GM12865 (cell line): Measurements from ENCODE around the gene CASKIN2.
"Not testable (repeated sequence)": the region's sequence is repeated elsewhere in the genome, so short reads cannot be mapped to it uniquely, and the experiment has no call there.

Experiments
- DNase-seq: peaks from one replicate; pipeline ENCODE4 v3.0.0; 2010; ENCODE audit warnings: low read depth
- H3K4me3 ChIP-seq: 2 replicates; pipeline ENCODE4 v1.5.1; 2011; ENCODE audit warnings: mild to moderate bottlenecking, low read depth, low read length, control low read depth
- TF ChIP-seq, protein P1 (sequence below): IDR thresholded peaks from 2 replicates; pipeline ENCODE4 v1.5.1; 2011; ENCODE audit warnings: low read length, control low read depth, low read depth, inconsistent platforms; ENCODE audit not compliant: insufficient read depth; ENCODE audit errors: missing control alignments

CASKIN2 gene

DNA sequence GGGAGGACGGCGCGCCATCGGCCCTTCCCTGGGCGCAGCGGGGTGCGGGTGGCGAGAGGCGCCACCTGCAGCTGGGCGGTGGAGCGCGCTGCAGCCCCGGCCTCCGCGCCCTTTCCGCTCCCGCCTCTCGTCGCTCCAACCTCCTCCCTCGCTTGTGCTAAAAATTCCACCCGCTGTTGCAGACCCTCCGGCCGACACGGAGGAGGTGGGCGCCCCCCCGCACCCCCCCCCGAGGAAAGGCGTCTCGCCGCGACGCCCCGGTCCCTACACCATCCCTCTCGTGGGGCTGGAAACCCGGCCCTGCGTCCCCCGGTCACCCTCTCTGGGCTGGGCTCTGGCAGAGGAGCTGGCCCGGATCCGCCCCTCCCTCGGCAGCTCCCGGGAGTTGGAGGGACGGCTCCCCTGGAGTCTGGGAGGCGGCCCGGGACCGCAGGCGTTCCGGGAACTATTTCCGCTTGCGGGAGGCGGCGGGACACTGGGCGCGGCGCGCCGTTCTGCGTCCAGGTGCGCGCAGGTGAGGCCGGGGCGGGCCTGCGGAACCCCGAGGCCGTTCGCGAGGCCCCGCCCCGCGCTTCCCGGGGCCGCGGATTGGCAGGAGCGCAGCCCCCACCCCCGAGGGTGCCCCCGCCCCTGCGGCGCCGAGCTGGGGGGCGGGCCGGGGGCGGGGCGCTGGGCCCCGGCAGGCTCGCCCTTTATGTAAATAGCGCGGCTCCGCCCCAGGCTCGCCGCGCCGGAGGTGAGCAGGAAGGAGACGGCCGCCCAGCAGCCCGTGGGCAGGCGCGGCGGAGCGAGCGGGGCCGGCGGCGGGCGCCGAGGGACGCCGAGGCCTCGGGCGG is 9.9 kb upstream of the CASKIN2 start, which contains the start of gene LLGL2:
LLGL2 (plus strand) TSS at position 728 of the 836 bp plus-strand sequence. CDS start 17,730 bp downstream, outside the sequence.
- peak; percentile 84 for DNase-seq
- TF ChIP-seq, protein P1, sequence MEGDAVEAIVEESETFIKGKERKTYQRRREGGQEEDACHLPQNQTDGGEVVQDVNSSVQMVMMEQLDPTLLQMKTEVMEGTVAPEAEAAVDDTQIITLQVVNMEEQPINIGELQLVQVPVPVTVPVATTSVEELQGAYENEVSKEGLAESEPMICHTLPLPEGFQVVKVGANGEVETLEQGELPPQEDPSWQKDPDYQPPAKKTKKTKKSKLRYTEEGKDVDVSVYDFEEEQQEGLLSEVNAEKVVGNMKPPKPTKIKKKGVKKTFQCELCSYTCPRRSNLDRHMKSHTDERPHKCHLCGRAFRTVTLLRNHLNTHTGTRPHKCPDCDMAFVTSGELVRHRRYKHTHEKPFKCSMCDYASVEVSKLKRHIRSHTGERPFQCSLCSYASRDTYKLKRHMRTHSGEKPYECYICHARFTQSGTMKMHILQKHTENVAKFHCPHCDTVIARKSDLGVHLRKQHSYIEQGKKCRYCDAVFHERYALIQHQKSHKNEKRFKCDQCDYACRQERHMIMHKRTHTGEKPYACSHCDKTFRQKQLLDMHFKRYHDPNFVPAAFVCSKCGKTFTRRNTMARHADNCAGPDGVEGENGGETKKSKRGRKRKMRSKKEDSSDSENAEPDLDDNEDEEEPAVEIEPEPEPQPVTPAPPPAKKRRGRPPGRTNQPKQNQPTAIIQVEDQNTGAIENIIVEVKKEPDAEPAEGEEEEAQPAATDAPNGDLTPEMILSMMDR, result peak; percentile 34
- peak within 1 kb of the TSS; percentile 63 for H3K4me3 ChIP-seq

DNA sequence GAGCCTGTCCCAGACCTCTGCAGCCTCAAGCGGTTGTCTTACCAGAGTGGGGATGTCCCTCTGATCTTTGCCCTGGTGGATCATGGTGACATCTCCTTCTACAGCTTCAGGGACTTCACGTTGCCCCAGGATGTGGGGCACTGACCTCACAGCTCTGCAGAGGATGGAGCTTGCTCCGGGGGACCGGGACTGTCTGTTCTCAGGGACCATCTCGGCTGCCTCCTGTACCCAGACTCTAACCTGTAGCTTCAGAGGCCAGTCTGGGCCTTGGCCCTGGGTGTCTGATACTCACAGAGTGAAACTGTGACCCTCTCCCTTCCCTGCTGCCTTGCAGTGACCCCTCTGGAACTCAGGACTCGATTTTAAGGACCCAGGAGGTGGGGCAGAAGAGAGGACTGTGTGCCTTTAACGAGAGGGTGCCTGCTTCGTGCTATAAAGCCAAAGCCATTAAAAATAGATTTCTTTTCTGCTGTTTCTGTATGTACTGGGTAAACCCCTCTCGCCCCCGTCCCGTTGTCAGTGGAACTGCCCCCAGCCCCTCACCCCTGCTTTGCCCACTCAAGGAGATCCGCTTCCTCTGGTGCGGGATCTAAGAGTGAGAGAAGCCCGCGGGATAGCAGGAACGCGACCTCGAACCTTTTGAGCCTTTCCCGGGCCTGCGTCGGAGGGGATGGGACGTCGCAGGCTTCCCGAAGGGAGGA is 9.1 kb upstream of the CASKIN2 start:
- no peak overlapping the region for H3K4me3 ChIP-seq

DNA sequence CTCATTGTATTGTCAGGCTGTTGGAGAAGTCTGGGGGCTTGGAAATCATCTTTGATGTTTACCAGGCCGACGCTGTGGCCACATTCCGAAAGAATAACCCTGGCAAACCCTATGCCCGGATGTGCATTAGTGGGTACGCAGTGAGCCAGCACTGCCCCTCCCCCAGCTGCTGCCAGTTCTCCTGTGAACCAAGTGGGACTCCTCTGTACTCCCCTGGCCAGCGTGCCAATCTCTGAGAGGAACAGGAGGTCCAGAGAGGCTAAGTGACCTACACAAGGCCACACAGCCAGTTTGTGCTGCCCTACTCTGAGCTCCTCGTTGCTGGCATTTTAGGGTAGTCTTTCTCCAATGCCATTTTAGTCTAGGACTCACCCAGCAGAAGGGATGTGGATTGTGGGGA is 8.3 kb upstream of the CASKIN2 start:
- no peak overlapping the region for H3K4me3 ChIP-seq
- TF ChIP-seq, protein P1, result no peak
- DNase-seq, result no peak

More for the DNA sequence above, 9.1 kb upstream of the CASKIN2 start:
- TF ChIP-seq, protein P1, result no peak
- DNase-seq, result no peak

DNA sequence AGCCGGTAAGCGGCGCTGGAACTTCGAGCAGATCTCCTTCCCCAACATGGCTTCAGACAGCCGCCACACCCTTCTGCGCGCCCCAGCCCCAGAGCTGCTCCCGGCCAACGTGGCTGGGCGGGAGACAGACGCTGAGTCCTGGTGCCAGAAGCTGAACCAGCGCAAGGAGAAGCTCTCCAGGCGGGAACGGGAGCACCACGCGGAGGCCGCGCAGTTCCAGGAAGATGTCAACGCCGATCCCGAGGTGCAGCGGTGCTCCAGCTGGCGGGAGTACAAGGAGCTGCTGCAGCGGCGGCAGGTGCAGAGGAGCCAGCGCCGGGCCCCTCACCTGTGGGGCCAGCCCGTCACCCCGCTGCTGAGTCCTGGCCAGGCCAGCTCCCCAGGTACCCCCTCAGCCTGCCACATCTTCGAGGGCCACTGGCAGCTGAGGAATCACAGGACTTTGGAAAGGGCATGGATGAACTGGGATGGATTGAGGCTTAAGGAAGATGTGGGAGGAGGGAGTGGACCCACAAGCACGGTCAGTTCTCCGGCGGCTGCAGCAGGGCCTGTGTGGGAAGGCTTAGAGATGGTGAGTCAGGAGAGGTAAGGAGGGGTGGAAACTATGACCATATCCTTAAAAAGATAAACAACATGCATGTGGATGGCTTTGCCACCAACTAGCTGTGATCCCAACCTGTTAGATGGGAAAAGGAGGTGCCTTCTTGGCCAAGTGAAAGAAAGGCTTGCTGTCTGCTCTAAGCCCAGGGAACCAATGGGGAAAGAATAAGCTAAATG is 6.8 kb upstream of the CASKIN2 start:
- no peak for DNase-seq
- TF ChIP-seq, protein P1, result no peak

DNA sequence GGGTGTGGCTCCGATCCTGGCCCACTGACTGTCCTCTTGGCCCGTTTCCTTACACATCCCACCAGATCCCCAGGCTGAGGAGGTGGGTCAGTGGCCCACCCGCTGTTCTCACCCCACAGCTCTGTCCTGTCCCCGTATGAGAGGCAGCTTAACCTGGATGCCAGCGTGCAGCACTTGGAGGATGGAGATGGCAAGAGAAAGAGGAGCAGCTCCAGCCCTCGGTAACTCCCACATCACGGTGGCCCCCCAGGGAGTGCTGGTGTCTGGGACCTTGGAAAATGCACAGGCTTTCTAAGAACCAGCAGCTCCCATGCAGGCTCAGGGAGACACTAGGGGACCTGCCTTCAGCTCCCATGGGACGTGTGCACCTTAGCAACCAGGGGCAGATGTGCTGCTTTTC is 6.0 kb upstream of the CASKIN2 start:
- TF ChIP-seq, protein P1, result no peak
- no peak for DNase-seq
- no peak overlapping the region for H3K4me3 ChIP-seq

More for the DNA sequence above, 6.8 kb upstream of the CASKIN2 start:
- no peak overlapping the region for H3K4me3 ChIP-seq

DNA sequence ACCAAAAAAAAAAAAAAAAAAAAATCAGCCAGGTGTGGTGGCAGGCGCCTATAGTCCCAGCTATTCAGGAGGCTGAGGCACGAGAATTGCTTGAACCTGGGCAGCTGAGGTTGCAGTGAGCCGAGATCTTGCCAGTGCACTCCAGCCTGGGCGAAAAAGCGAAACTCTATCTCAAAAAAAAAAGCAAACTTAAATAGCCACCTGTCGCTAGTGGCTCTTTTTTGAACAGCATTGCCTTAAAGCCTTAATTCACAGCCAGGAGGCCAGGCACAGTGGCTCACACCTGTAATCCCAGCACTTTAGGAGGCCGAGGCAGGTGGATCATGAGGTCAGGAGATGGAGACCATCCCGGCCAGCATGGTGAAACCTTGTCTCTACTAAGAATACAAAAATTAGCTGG is 5.1 kb upstream of the CASKIN2 start:
- not testable (repeated sequence) for H3K4me3 ChIP-seq, DNase-seq
